Suppressor macrophage treated with lipopolysaccharide for 4 hours (primary cell): ENCODE measurements around the gene COX7A2.
A peak's percentile ranks its signal among the peaks of the same experiment; 100 is the strongest.

Source experiments
- DNase-seq: peaks from one replicate; pipeline ENCODE4 v3.0.0-alpha.2; 2020

The COX7A2 gene, protein sequence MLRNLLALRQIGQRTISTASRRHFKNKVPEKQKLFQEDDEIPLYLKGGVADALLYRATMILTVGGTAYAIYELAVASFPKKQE

DNA sequence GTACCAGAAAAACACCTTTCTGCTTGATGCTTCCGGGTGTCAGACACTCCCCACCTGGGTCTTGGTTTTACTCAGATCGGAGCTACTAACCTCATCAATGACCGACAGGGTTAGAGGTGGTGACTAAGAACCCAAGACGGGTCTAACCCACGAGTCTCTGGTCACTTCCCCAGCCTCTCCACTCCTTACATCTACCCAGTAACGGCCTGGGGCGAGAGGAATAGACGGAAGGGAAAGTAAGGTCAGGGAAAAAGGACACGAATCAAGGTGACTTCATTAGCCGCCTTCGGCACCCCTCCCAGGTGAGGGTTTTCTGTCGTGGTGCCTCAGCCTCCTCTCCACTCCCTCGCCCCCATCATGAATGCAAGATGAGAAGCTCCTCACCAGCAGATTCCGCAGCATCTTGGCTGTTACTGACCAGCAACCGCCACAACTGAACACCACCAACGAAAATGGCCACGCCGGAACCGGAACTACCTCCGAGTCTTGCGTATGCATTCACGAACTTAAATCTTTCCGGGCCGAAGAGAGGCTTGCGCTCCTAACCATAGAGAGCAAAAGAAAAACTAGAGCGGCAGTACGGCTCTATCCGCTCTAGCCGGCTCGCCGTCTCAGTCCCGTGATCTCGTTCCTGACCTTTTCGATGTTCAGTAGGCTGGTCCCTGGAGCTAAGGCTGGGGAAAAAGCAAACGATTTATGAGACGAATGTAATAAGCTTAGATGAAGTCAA, at the start of gene COX7A2:
Gene COX7A2, minus strand, starts transcription at position 469 of the 730 bp plus-strand sequence. Its CDS starts 67 bp downstream, at position 402.
- peak; percentile 98 for DNase-seq

DNA sequence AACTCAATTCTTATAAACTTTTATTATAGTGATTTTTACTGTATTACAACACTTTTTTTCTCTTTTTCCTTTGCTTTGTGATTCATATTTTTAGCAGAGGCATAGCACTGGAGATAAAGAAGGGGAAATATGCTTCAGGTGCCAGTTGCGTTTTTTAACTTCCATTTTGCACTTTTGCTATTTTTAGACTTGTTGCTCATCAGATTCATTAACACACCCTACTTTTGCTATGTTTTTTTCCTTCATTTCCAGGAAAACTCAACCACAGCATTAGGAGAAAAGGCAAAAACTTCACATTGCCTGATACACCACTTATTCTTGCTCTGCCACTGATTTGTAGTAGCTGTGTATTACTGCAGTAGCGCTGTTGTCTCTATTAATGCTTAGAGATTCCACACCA, 49.0 kb upstream of the COX7A2 start:
- DNase-seq = no peak

DNA sequence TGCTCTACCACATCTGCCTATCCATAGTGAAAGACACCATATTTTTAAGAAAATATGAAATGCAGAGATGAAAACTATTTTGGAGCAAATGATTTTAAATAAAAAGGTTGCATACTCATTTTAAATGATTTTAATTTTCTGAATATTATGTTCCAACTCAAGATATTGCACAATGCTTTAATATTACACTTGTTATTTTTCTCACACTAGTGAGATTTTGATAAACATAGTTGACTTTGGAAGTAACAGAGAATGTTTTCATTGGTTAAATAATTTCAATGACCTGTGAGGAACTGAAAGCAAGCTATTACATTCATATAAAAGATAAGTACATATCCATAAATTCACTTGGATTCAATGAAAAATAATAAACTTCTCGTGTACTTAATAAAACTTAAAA, 48.1 kb upstream of the COX7A2 start:
- no peak for DNase-seq

DNA sequence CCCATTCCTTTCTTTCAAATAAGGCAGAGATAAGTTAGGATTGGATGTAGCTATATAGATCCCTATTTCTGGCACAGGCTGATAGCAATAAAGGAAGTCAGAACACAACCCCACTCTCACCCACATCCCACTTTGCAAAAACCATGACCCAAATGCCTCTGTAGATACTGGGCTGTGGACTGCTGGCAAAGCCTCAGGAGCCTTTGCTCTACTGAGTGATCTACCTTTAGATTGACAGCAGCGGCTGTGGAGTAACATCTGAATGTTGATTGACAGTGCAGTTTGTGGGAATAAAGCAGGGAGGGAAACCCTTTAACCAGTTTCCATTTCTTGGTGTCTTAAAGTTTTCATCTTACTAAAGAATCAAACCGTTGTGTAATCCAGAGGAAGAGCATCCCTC, 47.7 kb upstream of the COX7A2 start:
- no peak for DNase-seq

DNA sequence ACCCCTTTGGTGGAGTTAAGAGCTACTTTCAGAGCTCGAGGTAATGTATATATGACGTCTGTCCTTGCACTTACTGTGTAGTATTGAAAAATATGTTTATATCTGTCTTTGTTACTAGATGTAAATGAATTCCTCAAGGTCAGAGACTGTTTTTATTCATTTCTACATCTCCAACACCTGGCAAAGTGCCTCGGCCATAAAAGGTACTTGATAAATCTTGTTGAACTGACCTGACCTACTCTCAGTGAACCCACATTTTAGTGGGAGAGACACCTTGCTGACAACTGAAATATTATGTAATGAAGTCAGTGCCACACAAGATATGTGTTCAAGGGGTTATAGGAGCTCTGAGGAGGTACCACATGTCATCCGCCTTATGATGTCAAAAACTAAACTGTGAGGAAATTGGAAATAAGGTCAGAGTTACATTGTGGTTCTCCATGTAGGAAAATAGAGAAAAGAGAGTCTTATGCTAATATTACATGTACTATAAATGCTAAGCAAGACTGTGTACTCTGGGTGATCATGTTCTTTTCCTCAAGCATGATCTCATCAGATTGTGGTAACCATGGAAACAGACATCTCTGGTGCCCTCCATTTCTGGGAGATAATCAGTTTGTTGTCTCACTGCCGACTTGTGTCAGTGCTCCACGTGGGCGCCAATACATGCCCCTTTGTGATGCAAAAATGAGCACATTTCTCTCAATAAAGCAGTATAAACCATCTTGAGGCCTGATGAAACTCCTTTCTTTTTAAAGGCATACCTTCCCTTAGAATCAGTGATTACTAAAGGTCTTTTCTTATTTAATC, 46.7 kb upstream of the COX7A2 start:
- no peak for DNase-seq

DNA sequence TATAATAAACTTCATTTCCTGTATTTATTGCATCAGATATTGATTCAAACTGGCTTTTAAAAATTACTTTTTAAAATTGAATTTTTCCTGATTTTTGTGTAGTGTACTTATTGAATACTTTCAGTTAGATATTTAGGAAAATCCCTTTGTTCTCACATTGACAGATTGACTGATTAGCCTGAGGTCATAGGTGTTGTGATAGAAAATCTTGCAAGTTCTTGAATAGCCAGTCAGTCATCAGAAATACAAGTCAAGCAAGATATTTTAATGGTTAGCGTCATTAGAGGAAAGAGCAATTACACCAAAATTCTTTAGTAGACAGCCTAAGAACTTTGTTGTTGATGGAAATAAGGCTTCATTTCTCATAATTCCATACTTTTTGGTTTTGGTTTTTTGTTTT, 44.4 kb upstream of the COX7A2 start:
- no peak for DNase-seq

DNA sequence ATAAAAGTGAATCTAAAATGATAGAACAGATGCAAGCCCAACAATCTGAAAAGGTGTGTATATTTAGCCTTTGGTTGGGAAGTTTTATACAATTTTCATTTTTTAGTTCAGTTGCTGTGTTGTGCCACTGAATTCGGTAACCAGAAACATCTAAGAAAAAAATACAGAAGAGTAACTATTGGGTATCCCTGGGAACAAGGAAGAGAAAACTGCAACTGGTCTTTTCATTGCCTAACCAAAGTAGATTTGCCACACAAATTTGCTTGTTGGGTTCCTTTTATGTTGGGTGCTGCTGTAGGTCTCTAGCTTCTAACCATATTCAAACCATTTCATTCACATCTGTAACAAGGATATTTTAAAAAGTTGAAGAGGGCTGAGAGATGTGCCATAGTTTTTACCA, 43.8 kb upstream of the COX7A2 start:
- no peak for DNase-seq

DNA sequence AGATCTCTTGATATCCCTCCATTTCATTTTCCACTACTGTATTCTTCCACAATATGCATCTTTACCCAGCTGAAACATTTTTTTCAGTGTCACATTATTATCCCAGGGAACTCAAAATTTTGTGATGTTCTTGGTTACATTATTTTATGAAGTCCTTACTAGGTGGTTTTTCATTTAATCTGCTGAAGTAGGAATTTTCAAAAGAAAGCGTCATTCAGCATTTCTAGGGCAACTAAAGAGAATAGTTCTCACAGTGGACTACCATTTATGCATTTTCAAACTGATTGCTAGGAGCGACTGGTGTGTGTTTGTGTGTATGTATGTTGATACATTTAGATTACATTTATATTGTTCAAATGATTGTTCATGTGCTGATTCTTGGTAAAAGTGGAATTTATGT, 43.4 kb upstream of the COX7A2 start:
- DNase-seq = no peak

DNA sequence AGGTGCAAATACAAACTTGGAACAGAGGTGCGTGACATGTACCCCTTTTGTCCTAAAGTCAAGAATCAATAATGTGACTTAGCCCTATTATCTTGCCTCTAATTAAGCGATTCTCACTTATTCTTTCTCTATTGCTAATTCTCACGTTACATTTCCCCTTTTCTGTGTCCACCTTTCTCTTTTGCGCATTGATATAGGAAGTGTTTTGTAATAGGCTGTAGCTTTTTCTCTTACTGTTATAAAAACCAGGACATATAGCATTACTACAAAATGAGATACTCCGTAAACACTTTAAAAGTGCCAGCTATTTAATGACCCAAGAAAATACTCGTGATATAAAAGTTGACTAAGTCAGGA, 41.7 kb upstream of the COX7A2 start:
- DNase-seq = peak; percentile 39

DNA sequence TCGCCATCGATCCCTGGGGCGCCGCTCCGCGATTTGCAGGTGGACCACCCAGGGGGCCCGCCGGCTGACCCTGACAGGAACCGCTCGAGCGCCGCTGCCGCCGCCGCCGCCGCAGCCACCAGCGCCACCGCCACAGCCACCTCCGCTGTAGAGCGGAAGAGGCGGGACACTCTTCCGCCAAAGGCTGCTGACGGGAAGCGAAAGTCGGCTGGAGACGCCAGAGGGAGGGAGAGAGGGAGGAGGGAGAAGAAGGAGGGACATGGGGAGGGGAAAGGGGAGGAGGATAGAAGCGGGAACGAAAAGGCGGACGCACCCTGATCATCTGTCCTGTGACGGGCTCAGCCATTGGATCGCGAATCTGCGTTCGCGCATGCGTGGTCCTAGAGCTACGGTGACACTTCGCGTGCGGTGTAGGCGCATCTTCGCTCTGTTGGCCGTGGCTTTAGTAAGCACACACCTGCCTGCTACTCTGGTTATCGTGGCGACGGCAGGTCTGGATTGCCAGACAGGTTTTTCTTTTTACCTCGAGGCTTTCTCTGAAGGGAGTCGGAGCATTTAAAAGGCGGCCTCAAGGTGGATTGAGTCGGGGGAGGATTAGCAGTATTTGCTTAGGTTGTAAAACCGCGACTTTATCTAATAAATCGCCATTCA, 41.2 kb upstream of the COX7A2 start, which contains the start of gene TMEM30A:
Gene TMEM30A, minus strand, starts transcription at position 161 of the 651 bp plus-strand sequence. Its CDS starts 154 bp downstream, at position 7.
- peak; percentile 99 for DNase-seq

DNA sequence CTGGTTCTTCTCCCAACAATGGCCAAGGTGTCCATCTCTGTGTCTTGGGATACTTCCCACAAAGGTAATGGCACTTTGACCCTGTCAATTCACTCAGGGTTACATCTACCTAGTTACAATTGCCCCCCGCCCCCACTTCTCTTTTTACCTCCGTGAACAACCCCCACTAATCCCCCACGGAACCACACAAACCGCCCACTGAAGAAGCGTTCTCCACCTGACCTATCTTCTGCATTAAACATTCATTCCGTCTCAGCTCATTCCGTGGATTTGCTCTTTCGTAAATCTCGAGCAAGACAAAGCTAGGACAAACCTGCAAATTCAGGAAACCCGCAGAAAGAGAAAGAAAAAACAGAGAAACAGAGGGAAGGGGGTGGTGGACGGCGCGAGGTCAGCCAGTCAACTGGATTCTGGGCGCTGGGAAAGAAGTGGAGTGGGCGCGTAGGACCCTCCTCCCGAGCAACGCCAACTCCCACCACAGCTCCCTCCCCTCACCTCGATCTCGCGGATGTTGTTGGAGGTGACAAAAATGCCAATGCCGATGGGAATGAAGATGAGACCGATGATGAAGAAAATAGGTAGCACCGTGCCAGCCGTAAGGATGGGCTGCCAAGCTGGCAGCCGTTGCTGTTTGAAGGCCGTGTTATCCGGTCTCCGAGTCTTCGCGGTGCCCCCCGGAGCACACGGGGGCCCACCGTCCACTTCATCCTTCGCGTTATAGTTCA, 40.5 kb upstream of the COX7A2 start:
- peak; percentile 30 for DNase-seq

DNA sequence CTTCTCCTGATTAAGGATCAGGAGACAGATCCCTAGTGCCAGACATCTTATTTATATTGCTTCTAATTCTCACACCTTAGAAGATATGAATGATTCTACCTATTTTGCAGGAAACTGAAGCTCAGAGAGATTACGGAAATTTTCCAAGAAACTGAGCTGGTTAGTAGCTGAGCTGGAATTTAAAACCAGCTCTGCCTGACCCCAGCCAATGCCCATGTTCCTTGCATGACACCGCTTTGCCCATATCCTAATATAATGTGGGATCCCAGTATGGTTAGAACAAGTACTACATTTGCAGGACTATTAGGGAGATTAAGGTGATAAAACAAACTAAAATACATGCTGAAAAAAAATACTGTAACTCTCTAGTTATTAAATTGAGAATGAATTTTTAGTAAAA, 39.1 kb upstream of the COX7A2 start:
- DNase-seq = no peak

DNA sequence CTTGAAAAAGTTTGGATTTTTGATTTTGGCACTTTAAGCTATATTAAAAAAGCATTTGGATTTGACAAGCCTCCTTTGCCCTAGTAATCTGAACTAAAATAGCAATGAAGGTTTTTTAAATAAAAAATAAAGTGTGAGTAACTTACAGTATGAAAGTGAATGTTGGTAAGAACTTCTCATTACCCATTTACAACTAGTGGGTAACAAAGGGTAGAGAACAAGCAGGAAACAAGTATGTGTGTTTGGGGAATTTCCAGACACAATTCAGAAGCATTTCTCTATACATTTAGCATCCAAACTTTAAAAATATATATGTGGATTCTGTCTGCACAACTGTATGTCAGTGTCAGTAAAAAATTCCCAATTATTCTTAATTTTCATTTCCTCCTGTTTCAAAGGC, 38.1 kb upstream of the COX7A2 start:
- DNase-seq = peak; percentile 59

DNA sequence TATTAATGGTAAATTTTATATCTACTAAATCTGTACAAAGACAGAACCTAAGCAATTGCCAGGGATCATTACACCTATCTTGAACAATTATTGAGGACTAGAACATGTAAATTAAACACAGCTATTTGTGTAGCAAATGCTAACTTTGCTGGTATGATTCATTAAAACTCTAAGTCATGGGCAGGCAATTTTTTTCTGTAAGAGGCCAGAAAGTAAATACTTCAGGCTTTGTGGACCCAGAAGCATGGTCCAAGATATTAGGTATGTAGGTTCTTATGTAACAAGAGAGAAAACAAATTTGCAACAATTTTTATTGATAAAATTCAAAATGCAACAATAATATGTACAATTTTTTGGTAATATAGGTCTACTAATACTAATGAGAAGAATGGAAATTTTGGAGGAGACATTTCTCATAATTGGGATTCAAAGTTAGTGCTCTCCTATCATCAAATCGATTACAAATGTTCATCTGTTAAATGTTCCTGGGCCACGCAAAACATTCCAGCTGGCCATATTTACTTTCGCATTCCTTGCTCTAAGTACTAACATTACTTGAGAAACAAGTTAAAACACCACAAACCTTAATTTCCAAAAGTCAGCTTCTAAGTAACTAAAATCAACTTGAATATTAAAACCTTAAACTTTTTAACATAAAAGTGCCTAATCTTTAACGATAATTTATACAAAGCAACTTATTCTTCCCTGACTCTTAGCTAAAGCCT, 36.7 kb upstream of the COX7A2 start:
- no peak for DNase-seq

DNA sequence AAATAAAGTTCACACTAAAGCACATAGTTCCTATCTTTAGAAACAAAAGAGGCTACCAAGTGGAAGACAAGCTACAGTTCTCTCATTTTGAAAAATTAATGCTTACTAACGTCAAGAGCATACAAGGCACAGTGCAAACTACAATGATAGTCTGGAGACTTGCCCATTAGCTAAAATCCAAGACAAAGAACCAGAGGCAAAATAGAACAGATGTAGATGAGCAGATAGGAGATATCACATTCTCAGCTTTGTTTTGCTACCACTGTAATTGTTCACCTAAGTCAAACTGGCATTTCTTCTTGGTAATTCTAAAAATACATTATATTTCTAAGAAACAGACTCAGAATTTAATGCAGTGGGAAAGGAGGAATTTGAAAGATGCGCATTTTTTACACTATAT, 35.8 kb upstream of the COX7A2 start:
- no peak for DNase-seq

DNA sequence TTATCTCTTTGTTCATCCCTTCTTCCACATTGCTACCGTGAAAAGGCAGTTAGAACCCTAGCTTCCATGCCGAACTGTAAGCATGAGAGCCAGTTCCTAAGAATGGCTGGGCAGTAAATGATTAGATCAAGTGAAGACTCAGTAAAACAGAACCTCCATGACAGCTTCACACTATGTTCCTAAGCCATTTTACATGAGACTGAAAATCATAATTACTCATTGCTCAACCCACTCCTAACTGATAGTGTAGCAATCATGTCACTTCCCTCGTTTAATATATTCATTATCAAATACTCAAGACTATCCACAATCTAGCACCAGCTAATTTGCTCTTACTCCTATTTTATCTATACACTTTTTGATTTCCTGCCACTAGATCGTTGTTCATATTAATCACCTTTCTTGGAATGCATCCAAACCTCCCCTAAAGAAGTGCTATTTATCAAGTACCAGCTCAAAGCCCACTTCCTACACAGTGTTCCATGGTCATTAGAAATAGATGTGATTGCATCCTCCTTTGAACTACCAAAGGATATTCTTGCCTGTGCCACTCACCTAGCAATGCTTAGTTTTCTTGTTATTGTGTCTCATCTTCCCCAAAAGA, 35.0 kb upstream of the COX7A2 start:
- DNase-seq = peak; percentile 41

DNA sequence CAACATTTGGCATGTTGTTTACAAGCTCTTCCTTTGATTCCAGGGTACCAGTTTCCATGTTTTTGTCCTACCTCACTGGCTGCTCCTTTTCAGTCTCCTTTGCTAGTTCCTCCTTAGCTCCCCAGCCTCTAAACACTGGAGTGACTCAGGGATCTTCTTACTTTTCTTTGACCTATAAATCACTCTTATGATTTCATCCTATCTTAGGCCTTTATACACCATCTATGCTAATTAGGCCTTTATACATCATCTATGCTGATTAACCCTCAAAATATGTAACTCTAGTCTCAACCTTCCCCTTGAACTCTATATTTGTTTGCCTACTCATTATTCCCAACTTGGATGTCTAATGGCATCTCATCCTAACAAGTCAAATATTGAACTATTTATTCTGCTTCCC, 31.5 kb upstream of the COX7A2 start:
- DNase-seq = peak; percentile 58

DNA sequence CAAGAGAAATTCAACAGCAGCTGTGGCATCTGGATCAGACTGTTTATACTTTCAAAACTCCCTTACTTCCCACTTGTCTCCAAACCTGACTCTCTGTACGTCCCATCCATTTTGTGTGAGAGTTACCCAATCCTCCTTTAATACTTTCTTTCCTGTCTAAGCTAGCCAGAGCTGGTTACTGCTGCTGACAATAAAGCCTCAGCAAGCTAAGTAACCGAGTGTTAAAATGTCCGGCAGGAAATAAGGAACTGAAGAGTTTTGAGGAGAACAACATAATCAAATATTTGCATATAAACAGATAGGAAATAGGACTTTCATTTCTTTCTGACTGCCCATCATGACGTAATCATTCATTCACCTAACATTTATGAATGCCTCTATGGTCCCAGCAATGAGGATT, 29.4 kb upstream of the COX7A2 start:
- peak; percentile 54 for DNase-seq

DNA sequence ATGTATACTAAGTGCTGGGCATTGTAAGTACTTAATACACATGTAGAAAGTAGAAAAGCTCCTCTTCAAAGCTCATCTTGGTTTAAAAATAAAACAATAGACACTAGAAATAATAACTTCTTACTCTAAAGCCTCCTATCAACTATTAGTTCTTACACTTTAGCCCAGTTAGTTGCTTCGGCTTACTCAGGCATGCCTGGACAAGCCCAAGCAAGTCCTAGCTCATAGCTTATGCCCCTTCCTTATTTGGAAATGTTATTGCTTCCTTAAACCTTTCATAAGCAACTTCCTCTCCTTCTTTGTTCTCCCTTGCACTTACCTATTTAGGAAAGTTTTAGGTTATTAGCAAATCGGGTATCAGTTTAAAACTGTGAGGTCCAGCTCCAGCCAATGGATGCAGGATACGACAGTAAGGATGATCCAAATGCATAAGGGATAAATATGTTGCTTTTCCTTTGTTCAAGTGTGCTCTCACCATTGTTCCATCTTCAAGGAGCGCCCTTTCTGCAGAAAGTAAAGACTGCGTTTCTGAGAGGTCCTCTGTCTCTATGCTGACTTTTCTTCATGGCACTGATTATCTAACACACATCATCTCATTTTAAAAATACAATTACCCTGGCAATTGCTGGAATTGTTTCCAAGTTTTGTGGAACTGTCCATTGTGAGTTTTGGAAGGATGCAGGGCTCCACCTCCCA, 28.7 kb upstream of the COX7A2 start:
- DNase-seq = peak; percentile 32

DNA sequence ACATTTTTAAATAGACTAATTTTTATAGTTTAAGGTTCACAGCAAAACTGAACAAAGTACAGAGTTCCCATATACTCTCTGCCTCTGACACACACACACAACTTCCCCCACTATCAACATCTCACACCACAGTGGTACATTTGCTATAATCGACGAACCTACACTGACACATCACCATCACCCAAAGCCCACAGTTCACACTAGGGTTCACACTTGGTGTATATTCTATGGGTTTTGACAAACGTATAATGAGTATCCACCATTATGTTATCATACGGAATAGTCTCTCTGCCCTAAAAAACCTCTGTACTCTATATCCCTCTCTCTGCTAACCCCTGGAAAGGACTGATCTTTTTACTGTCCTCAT, 25.4 kb upstream of the COX7A2 start:
- DNase-seq = no peak
